ENCODE measurements around the gene AURKAIP1. TPM values are rescaled to one million over a fixed set of nuclear protein-coding genes. Genes with fewer than 3 reads are reported as not detected.
A peak's percentile ranks its signal among the peaks of the same experiment; 100 is the strongest.

The AURKAIP1 gene
- total RNA-seq, 2 donors from 2014 or later, result 152 to 161 TPM

- H3K27ac ChIP-seq, result no peak overlapping the region
- 85% methylated on average over 9 of the region's 10 CpGs for WGBS
- intact Hi-C loops (cut with DNase I), result loop anchor here (5.0 kb wide), 1 partner anchor 39 kb away; the partner anchor contains the start of genes ACAP3 and PUSL1
- H3K9me3 ChIP-seq, result no peaks in the 10 kb centered on the region
- H3K4me3 ChIP-seq, result no peak overlapping the region
- H3K27me3 ChIP-seq (replicated peaks; ENCODE audit: insufficient read depth), result no peaks in the 10 kb centered on the region
- TF ChIP-seq POLR2AphosphoS5 (IDR thresholded peaks at IDR 0.05), result no peak
- no peak for TF ChIP-seq POLR2A (IDR thresholded peaks at IDR 0.05)
- TF ChIP-seq CTCF (IDR thresholded peaks at IDR 0.05), result no peak
- no peak for DNase-seq (ENCODE audit: low spot score)
- H3K4me1 ChIP-seq (replicated peaks), result peaks cover 14% of the 10 kb centered on the region
- peaks cover 0 to 4% of the 10 kb centered on the region in 2 donors for H3K36me3 ChIP-seq
These were observed 28.5 kb downstream of the AURKAIP1 start for GRCh38 chr1:1346501-1346890.

- TF ChIP-seq CTCF (IDR thresholded peaks at IDR 0.05), result no peak
- TF ChIP-seq POLR2A (IDR thresholded peaks at IDR 0.05), result no peak
- no peak for TF ChIP-seq POLR2AphosphoS5 (IDR thresholded peaks at IDR 0.05)
- no peak overlapping the region for H3K27ac ChIP-seq
- H3K4me1 ChIP-seq (replicated peaks), result peaks cover 14% of the 10 kb centered on the region
- H3K27me3 ChIP-seq (replicated peaks; ENCODE audit: insufficient read depth), result no peaks in the 10 kb centered on the region
- intact Hi-C loops (cut with DNase I), result loop anchor here (5.0 kb wide), 1 partner anchor 39 kb away; the partner anchor contains the start of genes ACAP3 and PUSL1
- peaks cover 0 to 6% of the 10 kb centered on the region in 2 donors for H3K36me3 ChIP-seq
- H3K9me3 ChIP-seq, result no peaks in the 10 kb centered on the region
- no peak for DNase-seq (ENCODE audit: low spot score)
- WGBS, result 55% methylated on average over 10 of the region's 12 CpGs
- no peak overlapping the region for H3K4me3 ChIP-seq
These were observed 29.0 kb downstream of the AURKAIP1 start for GRCh38 chr1:1345860-1346500.

DNA sequence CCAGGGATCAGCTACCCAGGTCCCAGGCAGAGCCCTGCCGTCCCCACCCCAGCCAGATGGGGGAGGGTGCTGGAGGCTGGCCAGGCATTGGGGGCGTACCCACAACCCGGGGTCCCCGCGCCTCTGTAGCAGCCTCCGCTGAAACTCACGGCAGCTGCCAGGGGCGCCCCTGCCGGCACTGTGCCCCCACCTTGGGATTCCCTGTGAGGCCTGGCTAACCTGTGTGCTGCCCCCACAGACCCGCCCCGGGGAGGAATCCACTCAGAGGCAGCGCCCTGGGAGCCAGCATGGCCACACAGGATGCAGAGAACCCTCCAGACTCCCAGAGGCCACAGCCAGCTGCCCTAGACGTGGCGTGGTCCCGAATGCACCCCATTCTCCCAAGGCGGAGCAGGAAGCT, 29.6 kb downstream of the AURKAIP1 start:
- no peak for DNase-seq (ENCODE audit: low spot score)
- whole genome bisulfite sequencing, result 78% methylated on average over 11 of the region's 16 CpGs
- no peaks in the 10 kb centered on the region for H3K9me3 ChIP-seq
- no peaks in the 10 kb centered on the region for H3K27me3 ChIP-seq (replicated peaks; ENCODE audit: insufficient read depth)
- intact Hi-C loops (cut with DNase I), result loop anchor here (5.0 kb wide), 1 partner anchor 38 kb away; the partner anchor contains the start of genes ACAP3 and PUSL1
- no peak for TF ChIP-seq POLR2A (IDR thresholded peaks at IDR 0.05)
- no peak for TF ChIP-seq CTCF (IDR thresholded peaks at IDR 0.05)
- no peak for TF ChIP-seq POLR2AphosphoS5 (IDR thresholded peaks at IDR 0.05)
- H3K36me3 ChIP-seq, result peaks cover 0 to 6% of the 10 kb centered on the region in 2 donors
- H3K27ac ChIP-seq, result no peak overlapping the region
- no peak overlapping the region for H3K4me3 ChIP-seq
- peaks cover 14% of the 10 kb centered on the region for H3K4me1 ChIP-seq (replicated peaks)

- no peak for DNase-seq (ENCODE audit: low spot score)
- Histone ChIP-seq H3K9me3 (no peaks in the 10 kb centered on the region), H3K36me3 (peaks cover 0 to 6% of the 10 kb centered on the region in 2 donors), H3K27me3 (replicated peaks; ENCODE audit: insufficient read depth) (no peaks in the 10 kb centered on the region), H3K27ac (no peak overlapping the region), H3K4me3 (no peak overlapping the region), H3K4me1 (replicated peaks) (peaks cover 14% of the 10 kb centered on the region)
- WGBS, result 68% methylated on average over 14 of the region's 15 CpGs
- intact Hi-C loops (cut with DNase I), result loop anchor here (5.0 kb wide), 1 partner anchor 38 kb away; the partner anchor contains the start of genes ACAP3 and PUSL1
- TF ChIP-seq POLR2AphosphoS5 (IDR thresholded peaks at IDR 0.05) (no peak), CTCF (IDR thresholded peaks at IDR 0.05) (peak in 2 of 4 experiments; percentile 27 to 30)
These were observed 30.2 kb downstream of the AURKAIP1 start for GRCh38 chr1:1344655-1345361.
